ENCODE data around the gene CD22. TPM values are rescaled to one million over a fixed set of nuclear protein-coding genes. Genes with fewer than 3 reads are reported as not detected.

Gene CD22
- total RNA-seq: 1 to 10 TPM; 4.3 to 7.0 (median 6.0) TPM
- 359 TPM for total RNA-seq (2013)

DNA sequence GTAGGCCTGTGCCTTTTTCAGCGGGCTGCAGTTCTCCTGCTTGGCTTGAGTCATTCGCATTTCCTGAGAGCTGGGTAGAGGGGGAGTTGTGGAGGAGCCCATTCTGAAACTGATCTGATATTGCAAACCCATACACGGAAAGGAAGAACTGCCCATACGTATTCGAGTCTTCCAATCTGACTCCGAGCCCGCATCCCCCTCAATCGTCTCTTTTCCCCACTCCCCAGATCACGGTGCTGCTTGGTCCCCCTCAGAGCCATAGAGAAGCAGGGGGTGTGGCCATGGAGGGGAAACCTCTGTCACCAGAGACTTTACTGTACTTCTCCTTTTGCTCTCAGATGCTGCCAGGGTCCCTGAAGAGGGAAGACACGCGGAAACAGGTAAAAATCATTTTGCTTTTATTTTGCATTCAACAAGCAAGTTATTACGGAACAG is at the start of gene CD22:
CD22 (plus strand) TSS at position 337 of the 435 bp plus-strand sequence. CDS start 2,854 bp downstream, outside the sequence.
- H3K27ac ChIP-seq (ENCODE audit: low read length): peak within 1 kb of the TSS; percentile 73
- peak in 1 of 3 donors; percentile 36 for ATAC-seq
- DNase-seq: no peak

DNA sequence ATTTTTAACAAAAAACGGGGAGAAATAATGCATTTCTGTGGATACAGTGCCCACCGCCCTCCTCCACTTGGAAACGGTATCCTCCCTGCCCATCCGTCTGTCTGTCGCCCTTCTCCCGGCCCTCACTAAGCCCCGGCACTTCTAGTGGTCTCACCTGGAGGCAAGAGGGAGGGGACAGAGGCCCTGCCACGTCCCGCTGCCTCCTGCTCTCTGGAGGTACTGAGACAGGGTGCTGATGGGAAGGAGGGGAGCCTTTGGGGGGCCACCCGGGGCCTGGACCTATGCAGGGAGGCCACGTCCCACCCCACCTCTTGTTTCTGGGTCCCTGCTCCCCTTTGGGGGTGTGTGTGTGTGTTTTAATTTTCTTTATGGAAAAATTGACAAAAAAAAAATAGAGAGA is 49.6 kb upstream of the CD22 start:
- peaks cover 7% of the 10 kb centered on the region for H3K36me3 Mint-ChIP-seq
- no peak overlapping the region for H3K4me3 ChIP-seq (ENCODE audit: low read length)
- peaks cover 1 to 10% of the 10 kb centered on the region in 2 donors for H3K4me1 Mint-ChIP-seq
- peaks cover 8 to 17% of the 10 kb centered on the region in 2 donors for H3K27me3 Mint-ChIP-seq (ENCODE audit: low read depth in 2 of 2)
- H3K27ac Mint-ChIP-seq: no peak overlapping the region
- DNase-seq: no peak
- 92% methylated on average over 11 of the region's 11 CpGs for WGBS (ENCODE audit: insufficient coverage)
- H3K9me3 Mint-ChIP-seq: no peaks in the 10 kb centered on the region
- no peak overlapping the region for H3K27ac ChIP-seq (ENCODE audit: low read length)
- no peaks in the 10 kb centered on the region for H3K27me3 ChIP-seq (ENCODE audit: control insufficient read depth, insufficient read depth, low read length)
- peaks cover 10% of the 10 kb centered on the region for H3K4me1 ChIP-seq (ENCODE audit: control insufficient read depth, insufficient read depth, low read length)
- H3K36me3 ChIP-seq (ENCODE audit: control insufficient read depth, insufficient read depth, low read length): peaks cover 35% of the 10 kb centered on the region
- TF ChIP-seq, protein P1, sequence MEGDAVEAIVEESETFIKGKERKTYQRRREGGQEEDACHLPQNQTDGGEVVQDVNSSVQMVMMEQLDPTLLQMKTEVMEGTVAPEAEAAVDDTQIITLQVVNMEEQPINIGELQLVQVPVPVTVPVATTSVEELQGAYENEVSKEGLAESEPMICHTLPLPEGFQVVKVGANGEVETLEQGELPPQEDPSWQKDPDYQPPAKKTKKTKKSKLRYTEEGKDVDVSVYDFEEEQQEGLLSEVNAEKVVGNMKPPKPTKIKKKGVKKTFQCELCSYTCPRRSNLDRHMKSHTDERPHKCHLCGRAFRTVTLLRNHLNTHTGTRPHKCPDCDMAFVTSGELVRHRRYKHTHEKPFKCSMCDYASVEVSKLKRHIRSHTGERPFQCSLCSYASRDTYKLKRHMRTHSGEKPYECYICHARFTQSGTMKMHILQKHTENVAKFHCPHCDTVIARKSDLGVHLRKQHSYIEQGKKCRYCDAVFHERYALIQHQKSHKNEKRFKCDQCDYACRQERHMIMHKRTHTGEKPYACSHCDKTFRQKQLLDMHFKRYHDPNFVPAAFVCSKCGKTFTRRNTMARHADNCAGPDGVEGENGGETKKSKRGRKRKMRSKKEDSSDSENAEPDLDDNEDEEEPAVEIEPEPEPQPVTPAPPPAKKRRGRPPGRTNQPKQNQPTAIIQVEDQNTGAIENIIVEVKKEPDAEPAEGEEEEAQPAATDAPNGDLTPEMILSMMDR (IDR thresholded peaks at IDR 0.05): no peak
- intact Hi-C loops (cut with micrococcal nuclease): no loop called here
- no peak overlapping the region for H3K4me3 Mint-ChIP-seq
- no peaks in the 10 kb centered on the region for H3K9me3 ChIP-seq (ENCODE audit: control insufficient read depth, insufficient read depth, low read length)
- ATAC-seq: no peak

More for the DNA sequence above, at the start of gene CD22:
- no peaks in the 10 kb centered on the region for H3K36me3 ChIP-seq (ENCODE audit: control insufficient read depth, insufficient read depth, low read length)
- no peaks in the 10 kb centered on the region for H3K4me1 Mint-ChIP-seq
- peak within 1 kb of the TSS; percentile 56 for H3K4me3 ChIP-seq (ENCODE audit: low read length)
- no peaks in the 10 kb centered on the region for H3K9me3 ChIP-seq (ENCODE audit: control insufficient read depth, insufficient read depth, low read length)
- intact Hi-C loops (cut with micrococcal nuclease): no loop called here
- H3K4me3 Mint-ChIP-seq: no peak within 1 kb of the TSS
- TF ChIP-seq, protein P1 (IDR thresholded peaks at IDR 0.05): no peak
- H3K36me3 Mint-ChIP-seq: no peaks in the 10 kb centered on the region
- H3K9me3 Mint-ChIP-seq: no peaks in the 10 kb centered on the region
- no peak within 1 kb of the TSS for H3K27ac Mint-ChIP-seq
- no peaks in the 10 kb centered on the region for H3K27me3 ChIP-seq (ENCODE audit: control insufficient read depth, insufficient read depth, low read length)
- H3K27me3 Mint-ChIP-seq (ENCODE audit: low read depth in 2 of 2): peaks cover 15 to 26% of the 10 kb centered on the region in 2 donors
- 24% methylated on average over 12 of the region's 12 CpGs for WGBS (ENCODE audit: insufficient coverage)
- H3K4me1 ChIP-seq (ENCODE audit: control insufficient read depth, insufficient read depth, low read length): peaks cover 12% of the 10 kb centered on the region

DNA sequence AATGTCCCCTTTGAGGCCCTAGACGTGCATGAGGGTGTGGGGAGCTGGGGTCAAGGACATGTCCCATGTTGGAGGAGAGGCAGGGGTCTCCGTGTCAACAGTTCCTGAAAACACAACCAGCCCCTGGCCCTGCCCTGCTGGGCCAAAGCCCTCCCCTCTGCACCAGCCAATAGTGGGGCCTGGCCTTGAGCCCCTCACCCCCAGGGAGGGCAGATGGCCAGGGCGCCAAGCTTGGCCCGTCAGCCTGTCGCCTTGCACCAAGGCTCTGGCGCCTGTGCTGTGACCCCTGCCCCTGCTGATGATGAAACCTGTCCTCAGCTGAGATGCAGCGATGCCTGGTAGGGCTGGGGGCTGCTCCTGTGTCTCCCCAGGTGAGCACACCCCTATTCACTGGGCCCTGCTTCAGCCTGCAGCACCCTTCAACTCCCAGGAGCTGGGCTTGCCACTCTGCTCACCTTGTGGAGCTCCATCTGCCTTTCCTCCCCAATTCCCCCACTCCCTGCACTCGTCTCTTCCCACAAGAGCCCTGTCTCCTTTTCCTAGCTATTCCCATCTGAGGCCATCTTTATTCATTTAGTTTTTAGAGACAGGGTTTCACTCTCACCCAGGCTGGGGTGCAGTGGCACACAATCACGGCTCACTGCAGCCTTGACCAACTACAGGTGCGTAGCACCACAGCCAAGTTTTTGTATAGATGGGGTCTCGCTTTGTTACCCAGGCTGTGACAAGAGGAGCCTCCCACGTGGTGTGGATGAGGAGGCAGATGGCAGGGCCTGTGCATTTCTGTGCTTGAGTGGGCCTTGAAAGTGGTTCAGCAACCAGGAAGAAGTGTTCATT is 48.8 kb upstream of the CD22 start:
- H3K4me1 Mint-ChIP-seq: peaks cover 0 to 9% of the 10 kb centered on the region in 2 donors
- H3K4me3 ChIP-seq (ENCODE audit: low read length): no peak overlapping the region
- 87% methylated on average over 12 of the region's 12 CpGs for WGBS (ENCODE audit: insufficient coverage)
- no peak overlapping the region for H3K27ac ChIP-seq (ENCODE audit: low read length)
- DNase-seq (no peak), ATAC-seq (peak in 1 of 3 donors; percentile 14)
- peaks cover 31% of the 10 kb centered on the region for H3K36me3 ChIP-seq (ENCODE audit: control insufficient read depth, insufficient read depth, low read length)
- intact Hi-C loops (cut with micrococcal nuclease): no loop called here
- H3K27me3 ChIP-seq (ENCODE audit: control insufficient read depth, insufficient read depth, low read length): no peaks in the 10 kb centered on the region
- TF ChIP-seq, protein P1 (IDR thresholded peaks at IDR 0.05): no peak
- H3K4me1 ChIP-seq (ENCODE audit: control insufficient read depth, insufficient read depth, low read length): peaks cover 10% of the 10 kb centered on the region
- no peak overlapping the region for H3K4me3 Mint-ChIP-seq
- H3K9me3 Mint-ChIP-seq: no peaks in the 10 kb centered on the region
- no peak overlapping the region for H3K27ac Mint-ChIP-seq
- no peaks in the 10 kb centered on the region for H3K9me3 ChIP-seq (ENCODE audit: control insufficient read depth, insufficient read depth, low read length)
- peaks cover 5% of the 10 kb centered on the region for H3K36me3 Mint-ChIP-seq
- H3K27me3 Mint-ChIP-seq (ENCODE audit: low read depth in 2 of 2): peaks cover 8 to 21% of the 10 kb centered on the region in 2 donors
